Astrocyte (in vitro differentiated cells and primary cell): ENCODE results near the gene TANGO6. TPM values are rescaled to one million over a fixed set of nuclear protein-coding genes. Genes with fewer than 3 reads are reported as not detected.

Source experiments
- DNase-seq: peaks from one replicate; pipeline ENCODE4 v3.0.0-alpha.2; 2010; ENCODE audit warnings: low read depth
- FAIRE-seq: peaks from 2 replicates; lab custom pipeline; 2011; peaks lifted over from hg19 to GRCh38; lab: Jason Lieb, UNC
- H2AFZ ChIP-seq: 2 replicates; pipeline ENCODE4 v1.6.0; 2012; ENCODE audit warnings: low read depth, low read length, inconsistent platforms
- H3K27ac ChIP-seq: 2 replicates; pipeline ENCODE4 v1.5.1; 2011; ENCODE audit warnings: low read depth, low read length, inconsistent platforms
- H3K27me3 ChIP-seq: 2 replicates; pipeline ENCODE4 v1.6.0; 2011; ENCODE audit warnings: low read length, inconsistent platforms; ENCODE audit not compliant: insufficient read depth
- H3K36me3 ChIP-seq: 2 replicates; pipeline ENCODE4 v1.5.1; 2011; ENCODE audit warnings: low read length, inconsistent platforms; ENCODE audit not compliant: insufficient read depth
- H3K4me1 ChIP-seq: 2 replicates; pipeline ENCODE4 v1.5.1; 2011; ENCODE audit warnings: low read length, inconsistent platforms; ENCODE audit not compliant: insufficient read depth
- H3K4me2 ChIP-seq: 2 replicates; pipeline ENCODE4 v1.6.0; 2012; ENCODE audit warnings: low read length, inconsistent platforms
- H3K4me3 ChIP-seq: 2 replicates; pipeline ENCODE4 v1.5.1; 2011; ENCODE audit warnings: low read depth, mild to moderate bottlenecking, low read length, inconsistent platforms; ENCODE audit not compliant: insufficient read depth
- H3K79me2 ChIP-seq: 2 replicates; pipeline ENCODE4 v1.6.0; 2012; ENCODE audit warnings: mild to moderate bottlenecking, low read length, inconsistent platforms; ENCODE audit not compliant: insufficient read depth
- H3K9ac ChIP-seq: 2 replicates; pipeline ENCODE4 v1.6.0; 2012; ENCODE audit warnings: mild to moderate bottlenecking, low read length, inconsistent platforms
- H3K9me3 ChIP-seq: 2 replicates; pipeline ENCODE4 v1.5.1; 2012; ENCODE audit warnings: low read depth, mild to moderate bottlenecking, low read length, inconsistent platforms; ENCODE audit not compliant: insufficient read depth
- H4K20me1 ChIP-seq: 2 replicates; pipeline ENCODE4 v1.6.0; 2012; ENCODE audit warnings: low read length, inconsistent platforms; ENCODE audit not compliant: insufficient read depth
- H3K27ac Mint-ChIP-seq: one replicate; pipeline ENCODE4 v1.8.0; 2021; ENCODE audit warnings: mild to moderate bottlenecking, mixed read lengths; ENCODE audit not compliant: unreplicated experiment
- H3K27me3 Mint-ChIP-seq: one replicate; pipeline ENCODE4 v1.8.0; 2021; ENCODE audit warnings: low read depth, mixed read lengths; ENCODE audit not compliant: unreplicated experiment
- H3K36me3 Mint-ChIP-seq: one replicate; pipeline ENCODE4 v1.8.0; 2021; ENCODE audit warnings: low read depth, mixed read lengths; ENCODE audit not compliant: unreplicated experiment
- H3K4me1 Mint-ChIP-seq: one replicate; pipeline ENCODE4 v1.8.0; 2021; ENCODE audit warnings: low read depth, mixed read lengths; ENCODE audit not compliant: unreplicated experiment
- H3K4me3 Mint-ChIP-seq: one replicate; pipeline ENCODE4 v1.8.0; 2021; ENCODE audit warnings: mild to moderate bottlenecking, moderate library complexity, mixed read lengths; ENCODE audit not compliant: unreplicated experiment
- H3K9me3 Mint-ChIP-seq: one replicate; pipeline ENCODE4 v1.8.0; 2021; ENCODE audit warnings: mild to moderate bottlenecking, mixed read lengths; ENCODE audit not compliant: unreplicated experiment
- CTCF ChIP-seq: IDR thresholded peaks from 2 replicates; pipeline ENCODE4 v1.5.1; 2011; ENCODE audit warnings: low read depth, mild to moderate bottlenecking, inconsistent platforms, low read length, moderate library complexity; ENCODE audit not compliant: insufficient read depth
- EZH2 ChIP-seq: IDR thresholded peaks from 2 replicates; pipeline ENCODE4 v1.6.1; 2012; ENCODE audit warnings: mild to moderate bottlenecking, low read length, inconsistent platforms; ENCODE audit not compliant: insufficient read depth
- total RNA-seq: library from RNA; stranded (reverse); gene quantifications from 2 replicates; pipeline ENCODE4 v1.2.1, GENCODE V29; 2021

TANGO6 gene
- total RNA-seq, 1 donor from 2014 or later, result 15.8 TPM

- Mint-ChIP-seq H3K4me3 (no peak overlapping the region), H3K27ac (no peak overlapping the region), H3K27me3 (no peaks in the 10 kb centered on the region), H3K36me3 (peaks cover 2% of the 10 kb centered on the region), H3K4me1 (peaks cover 13% of the 10 kb centered on the region), H3K9me3 (peaks cover 3% of the 10 kb centered on the region)
- Histone ChIP-seq H2AFZ (no peak overlapping the region), H3K27me3 (no peaks in the 10 kb centered on the region), H3K36me3 (peaks cover 2% of the 10 kb centered on the region), H3K4me1 (peaks cover 12% of the 10 kb centered on the region), H4K20me1 (no peaks in the 10 kb centered on the region), H3K4me2 (no peak overlapping the region), H3K9me3 (no peaks in the 10 kb centered on the region), H3K4me3 (no peak overlapping the region), H3K79me2 (no peaks in the 10 kb centered on the region), H3K27ac (no peak overlapping the region), H3K9ac (no peak overlapping the region)
- TF ChIP-seq CTCF (no peak), EZH2 (no peak)
- FAIRE-seq (no peak), DNase-seq (no peak)
Observed at GRCh38 chr16:69088684-69089083, 245.4 kb downstream of the TANGO6 start.

- H3K27me3 ChIP-seq, result no peaks in the 10 kb centered on the region
- H3K27ac ChIP-seq, result no peak overlapping the region
- no peaks in the 10 kb centered on the region for H3K9me3 ChIP-seq
- H3K4me1 Mint-ChIP-seq, result peaks cover 12% of the 10 kb centered on the region
- H3K4me3 Mint-ChIP-seq, result no peak overlapping the region
- no peak overlapping the region for H3K27ac Mint-ChIP-seq
- H3K9ac ChIP-seq, result no peak overlapping the region
- peaks cover 9% of the 10 kb centered on the region for H3K4me1 ChIP-seq
- H3K79me2 ChIP-seq, result no peaks in the 10 kb centered on the region
- no peaks in the 10 kb centered on the region for H3K27me3 Mint-ChIP-seq
- no peaks in the 10 kb centered on the region for H4K20me1 ChIP-seq
- no peak overlapping the region for H3K4me3 ChIP-seq
- no peak overlapping the region for H3K4me2 ChIP-seq
- no peak overlapping the region for H2AFZ ChIP-seq
- H3K9me3 Mint-ChIP-seq, result no peaks in the 10 kb centered on the region
- TF ChIP-seq CTCF (no peak), EZH2 (no peak)
- H3K36me3 Mint-ChIP-seq, result peaks cover 2% of the 10 kb centered on the region
- peaks cover 2% of the 10 kb centered on the region for H3K36me3 ChIP-seq
- DNase-seq, result peak; percentile 38
- no peak for FAIRE-seq
Observed at GRCh38 chr16:69089091-69089910, 246.0 kb downstream of the TANGO6 start.

GRCh38 chr16:69093974-69094373, 250.6 kb downstream of the TANGO6 start:
- TF ChIP-seq CTCF (no peak), EZH2 (no peak)
- Histone ChIP-seq H3K27me3 (no peaks in the 10 kb centered on the region), H3K4me1 (peaks cover 8% of the 10 kb centered on the region), H3K79me2 (no peaks in the 10 kb centered on the region), H2AFZ (no peak overlapping the region), H3K4me3 (no peak overlapping the region), H3K9me3 (no peaks in the 10 kb centered on the region), H3K27ac (no peak overlapping the region), H3K36me3 (no peaks in the 10 kb centered on the region), H4K20me1 (no peaks in the 10 kb centered on the region), H3K4me2 (no peak overlapping the region), H3K9ac (no peak overlapping the region)
- H3K4me3 Mint-ChIP-seq, result no peak overlapping the region
- DNase-seq (no peak), FAIRE-seq (no peak)
- no peaks in the 10 kb centered on the region for H3K9me3 Mint-ChIP-seq
- H3K4me1 Mint-ChIP-seq, result peaks cover 12% of the 10 kb centered on the region
- H3K36me3 Mint-ChIP-seq, result no peaks in the 10 kb centered on the region
- no peak overlapping the region for H3K27ac Mint-ChIP-seq
- no peaks in the 10 kb centered on the region for H3K27me3 Mint-ChIP-seq
